ENCODE measurements around the gene KDM4D.

GRCh38 chr11:94973099-94973968 lies at the start of gene KDM4D, which contains the start of gene CWC15:
- TF ChIP-seq CTCF (IDR thresholded peaks at IDR 0.05): no peak
- TF ChIP-seq POLR2A (IDR thresholded peaks at IDR 0.05): peak; percentile 29 to 77 (median 77)

All from body of pancreas (tissue), 4 donors.